ENCODE data around the gene IGF2BP3.

GRCh38 chr7:23443974-23444373, 26.3 kb downstream of the IGF2BP3 start:
- TF ChIP-seq BACH2 (CRISPR knock-in tag; IDR thresholded peaks at IDR 0.05; ENCODE audit: borderline replicate concordance) (no peak), ARNTL (CRISPR knock-in tag; IDR thresholded peaks at IDR 0.05; ENCODE audit: borderline replicate concordance, low read depth) (no peak), RARB (CRISPR knock-in tag; IDR thresholded peaks at IDR 0.05) (no peak), TCF4 (CRISPR knock-in tag; IDR thresholded peaks at IDR 0.05; ENCODE audit: borderline replicate concordance) (no peak), ZNF70 (CRISPR knock-in tag; IDR thresholded peaks at IDR 0.05) (no peak), PPARA (CRISPR knock-in tag; IDR thresholded peaks at IDR 0.05; ENCODE audit: borderline replicate concordance) (no peak), ZNF565 (CRISPR knock-in tag; conservative IDR thresholded peaks at IDR 0.05; ENCODE audit: low read depth) (no peak)
- TF ChIP-seq, protein P1, sequence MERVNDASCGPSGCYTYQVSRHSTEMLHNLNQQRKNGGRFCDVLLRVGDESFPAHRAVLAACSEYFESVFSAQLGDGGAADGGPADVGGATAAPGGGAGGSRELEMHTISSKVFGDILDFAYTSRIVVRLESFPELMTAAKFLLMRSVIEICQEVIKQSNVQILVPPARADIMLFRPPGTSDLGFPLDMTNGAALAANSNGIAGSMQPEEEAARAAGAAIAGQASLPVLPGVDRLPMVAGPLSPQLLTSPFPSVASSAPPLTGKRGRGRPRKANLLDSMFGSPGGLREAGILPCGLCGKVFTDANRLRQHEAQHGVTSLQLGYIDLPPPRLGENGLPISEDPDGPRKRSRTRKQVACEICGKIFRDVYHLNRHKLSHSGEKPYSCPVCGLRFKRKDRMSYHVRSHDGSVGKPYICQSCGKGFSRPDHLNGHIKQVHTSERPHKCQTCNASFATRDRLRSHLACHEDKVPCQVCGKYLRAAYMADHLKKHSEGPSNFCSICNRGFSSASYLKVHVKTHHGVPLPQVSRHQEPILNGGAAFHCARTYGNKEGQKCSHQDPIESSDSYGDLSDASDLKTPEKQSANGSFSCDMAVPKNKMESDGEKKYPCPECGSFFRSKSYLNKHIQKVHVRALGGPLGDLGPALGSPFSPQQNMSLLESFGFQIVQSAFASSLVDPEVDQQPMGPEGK (CRISPR knock-in tag; IDR thresholded peaks at IDR 0.05; ENCODE audit: borderline replicate concordance) = no peak
- TF ChIP-seq, protein P2, sequence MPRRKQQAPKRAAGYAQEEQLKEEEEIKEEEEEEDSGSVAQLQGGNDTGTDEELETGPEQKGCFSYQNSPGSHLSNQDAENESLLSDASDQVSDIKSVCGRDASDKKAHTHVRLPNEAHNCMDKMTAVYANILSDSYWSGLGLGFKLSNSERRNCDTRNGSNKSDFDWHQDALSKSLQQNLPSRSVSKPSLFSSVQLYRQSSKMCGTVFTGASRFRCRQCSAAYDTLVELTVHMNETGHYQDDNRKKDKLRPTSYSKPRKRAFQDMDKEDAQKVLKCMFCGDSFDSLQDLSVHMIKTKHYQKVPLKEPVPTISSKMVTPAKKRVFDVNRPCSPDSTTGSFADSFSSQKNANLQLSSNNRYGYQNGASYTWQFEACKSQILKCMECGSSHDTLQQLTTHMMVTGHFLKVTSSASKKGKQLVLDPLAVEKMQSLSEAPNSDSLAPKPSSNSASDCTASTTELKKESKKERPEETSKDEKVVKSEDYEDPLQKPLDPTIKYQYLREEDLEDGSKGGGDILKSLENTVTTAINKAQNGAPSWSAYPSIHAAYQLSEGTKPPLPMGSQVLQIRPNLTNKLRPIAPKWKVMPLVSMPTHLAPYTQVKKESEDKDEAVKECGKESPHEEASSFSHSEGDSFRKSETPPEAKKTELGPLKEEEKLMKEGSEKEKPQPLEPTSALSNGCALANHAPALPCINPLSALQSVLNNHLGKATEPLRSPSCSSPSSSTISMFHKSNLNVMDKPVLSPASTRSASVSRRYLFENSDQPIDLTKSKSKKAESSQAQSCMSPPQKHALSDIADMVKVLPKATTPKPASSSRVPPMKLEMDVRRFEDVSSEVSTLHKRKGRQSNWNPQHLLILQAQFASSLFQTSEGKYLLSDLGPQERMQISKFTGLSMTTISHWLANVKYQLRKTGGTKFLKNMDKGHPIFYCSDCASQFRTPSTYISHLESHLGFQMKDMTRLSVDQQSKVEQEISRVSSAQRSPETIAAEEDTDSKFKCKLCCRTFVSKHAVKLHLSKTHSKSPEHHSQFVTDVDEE (CRISPR knock-in tag; IDR thresholded peaks at IDR 0.05) = no peak
- TF ChIP-seq, protein P3, sequence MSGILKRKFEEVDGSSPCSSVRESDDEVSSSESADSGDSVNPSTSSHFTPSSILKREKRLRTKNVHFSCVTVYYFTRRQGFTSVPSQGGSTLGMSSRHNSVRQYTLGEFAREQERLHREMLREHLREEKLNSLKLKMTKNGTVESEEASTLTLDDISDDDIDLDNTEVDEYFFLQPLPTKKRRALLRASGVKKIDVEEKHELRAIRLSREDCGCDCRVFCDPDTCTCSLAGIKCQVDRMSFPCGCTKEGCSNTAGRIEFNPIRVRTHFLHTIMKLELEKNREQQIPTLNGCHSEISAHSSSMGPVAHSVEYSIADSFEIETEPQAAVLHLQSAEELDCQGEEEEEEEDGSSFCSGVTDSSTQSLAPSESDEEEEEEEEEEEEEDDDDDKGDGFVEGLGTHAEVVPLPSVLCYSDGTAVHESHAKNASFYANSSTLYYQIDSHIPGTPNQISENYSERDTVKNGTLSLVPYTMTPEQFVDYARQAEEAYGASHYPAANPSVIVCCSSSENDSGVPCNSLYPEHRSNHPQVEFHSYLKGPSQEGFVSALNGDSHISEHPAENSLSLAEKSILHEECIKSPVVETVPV (CRISPR knock-in tag; IDR thresholded peaks at IDR 0.05) = no peak

All from SK-N-SH treated with all-trans-retinoic acid at 6 μM for 48 hours (cell line).